ENCODE measurements around the gene NOTCH4. TPM values are rescaled to one million over a fixed set of nuclear protein-coding genes. Genes with fewer than 3 reads are reported as not detected.

The NOTCH4 gene
- total RNA-seq, 1 experiment from 2014 or later = 2.3 TPM

GRCh38 chr6:32210191-32210601 is 13.7 kb downstream of the NOTCH4 start:
- H3K9me3 Mint-ChIP-seq = peaks cover 0 to 3% of the 10 kb centered on the region in 2 experiments; a peak in 2 of 5 replicates
- H4K20me1 ChIP-seq (ENCODE audit: control insufficient read depth, insufficient read depth, insufficient read length) = no peaks in the 10 kb centered on the region
- H3K4ac ChIP-seq (ENCODE audit: low read depth, low read length) = no peak overlapping the region
- H2BK20ac ChIP-seq (ENCODE audit: low read depth, low read length, poor library complexity, severe bottlenecking) = no peak overlapping the region
- H3K4me1 Mint-ChIP-seq = no peaks in the 10 kb centered on the region
- no peak overlapping the region for H3K27ac Mint-ChIP-seq
- no peak overlapping the region for H4K91ac ChIP-seq (ENCODE audit: insufficient read length, low read depth, low read length)
- no peaks in the 10 kb centered on the region for H3K36me3 Mint-ChIP-seq (ENCODE audit: insufficient read depth in 1 of 3, low read depth in 3 of 3)
- no peak overlapping the region for H2AK5ac ChIP-seq (ENCODE audit: insufficient read length, low read length)
- WGBS (ENCODE audit: extremely low coverage, insufficient read length, low lambda C conversion rate) = no CpG with 5 or more reads among the region's 5 CpGs
- no peak overlapping the region for H2BK5ac ChIP-seq (ENCODE audit: insufficient read length, low read length)
- H3K14ac ChIP-seq (ENCODE audit: insufficient read depth, low read length) = no peak overlapping the region
- H2BK120ac ChIP-seq (ENCODE audit: low read depth, low read length, poor library complexity, severe bottlenecking) = no peak overlapping the region
- no peak for TF ChIP-seq CTCF (conservative IDR thresholded peaks at IDR 0.05)
- H3K23ac ChIP-seq (ENCODE audit: insufficient read length, low read depth, low read length) = no peak overlapping the region
- H3K4me1 ChIP-seq (ENCODE audit: insufficient read depth, low read length) = no peaks in the 10 kb centered on the region
- H3K27me3 ChIP-seq (ENCODE audit: insufficient read depth, low read length) = no peaks in the 10 kb centered on the region
- H3K9ac ChIP-seq (ENCODE audit: extremely low read depth, insufficient read length, low read length) = no peak overlapping the region
- no peak overlapping the region for H3K4me2 ChIP-seq (ENCODE audit: insufficient read depth, insufficient read length, low read length)
- no peak overlapping the region for H3K18ac ChIP-seq (ENCODE audit: insufficient read length, low read depth, low read length)
- H3K4me3 Mint-ChIP-seq = no peak overlapping the region
- no peaks in the 10 kb centered on the region for H3K79me1 ChIP-seq (ENCODE audit: insufficient read depth, low read depth, low read length, poor library complexity, severe bottlenecking)
- H3T11ph ChIP-seq (ENCODE audit: low read length) = no peak overlapping the region
- H2BK12ac ChIP-seq (ENCODE audit: insufficient read length, low read depth, low read length) = no peak overlapping the region
- no peak overlapping the region for H3K27ac ChIP-seq (ENCODE audit: insufficient read length, low read depth, low read length)
- H2BK15ac ChIP-seq (ENCODE audit: low read depth, low read length) = no peak overlapping the region
- no peaks in the 10 kb centered on the region for H3K9me3 ChIP-seq (ENCODE audit: control insufficient read depth, low read depth, low read length)
- no peak overlapping the region for H2AFZ ChIP-seq (ENCODE audit: low read length)
- no peaks in the 10 kb centered on the region for H3K79me2 ChIP-seq (ENCODE audit: insufficient read depth, low read length)
- no peak overlapping the region for H4K8ac ChIP-seq (replicated peaks; ENCODE audit: insufficient read length, low read depth, low read length)
- peaks cover 7% of the 10 kb centered on the region; the same call in 1 of the 2 replicates for H3K27me3 Mint-ChIP-seq (ENCODE audit: low read depth)
- no peak overlapping the region for H3K56ac ChIP-seq (ENCODE audit: insufficient read length, low read depth, low read length)
- DNase-seq = no peak
- no peak overlapping the region for H4K5ac ChIP-seq (ENCODE audit: insufficient read length, low read depth, low read length)
- H3K23me2 ChIP-seq (ENCODE audit: insufficient read length, low read depth, low read length, poor library complexity, severe bottlenecking) = no peaks in the 10 kb centered on the region

All from H9 (cell line).